Fibroblast of lung (primary cell): ENCODE results near the gene SPOCK1. TPM values are rescaled to one million over a fixed set of nuclear protein-coding genes. Genes with fewer than 3 reads are reported as not detected.

ENCODE experiments used
- DNase-seq, 2 donors: peaks; one replicate each; pipeline versions ENCODE4 v3.0.0 to v3.0.0-alpha.2; 2010; ENCODE audit warnings: low read depth in 2 of 2
- H2AFZ ChIP-seq: 2 replicates; pipeline ENCODE4 v1.5.1; 2012; ENCODE audit warnings: low read length, control low read depth, inconsistent platforms
- H3K27ac ChIP-seq: 2 replicates; pipeline ENCODE4 v1.5.1; 2011; ENCODE audit warnings: low read length, control low read depth; ENCODE audit not compliant: insufficient read depth
- H3K27me3 ChIP-seq: 2 replicates; pipeline ENCODE4 v1.5.1; 2011; ENCODE audit warnings: mild to moderate bottlenecking, low read length; ENCODE audit not compliant: control insufficient read depth, insufficient read depth
- H3K36me3 ChIP-seq: 2 replicates; pipeline ENCODE4 v1.5.1; 2011; ENCODE audit warnings: low read length; ENCODE audit not compliant: control insufficient read depth, insufficient read depth
- H3K4me1 ChIP-seq: 2 replicates; pipeline ENCODE4 v1.5.1; 2011; ENCODE audit warnings: low read length; ENCODE audit not compliant: control insufficient read depth, insufficient read depth; ENCODE audit errors: extremely low read depth
- H3K4me2 ChIP-seq: 2 replicates; pipeline ENCODE4 v1.5.1; 2011; ENCODE audit warnings: low read length, control low read depth; ENCODE audit not compliant: insufficient read depth; ENCODE audit errors: extremely low read depth
- H3K4me3 ChIP-seq, 4 experiments: fragments of 200-600 bp in 1 of 4; sonication (generic) in 1 of 4; replicated peaks in 1 of 4; 2 replicates each; pipeline ENCODE4 v1.5.1; 2011 to 2016; ENCODE audit warnings: low read length in 4 of 4, low read depth in 3 of 4, mild to moderate bottlenecking in 3 of 4, control low read depth in 2 of 4, inconsistent platforms in 1 of 4, mixed read lengths in 1 of 4; ENCODE audit not compliant: insufficient read depth in 1 of 4; ENCODE audit errors: control extremely low read depth in 1 of 4
- H3K79me2 ChIP-seq: 2 replicates; pipeline ENCODE4 v1.5.1; 2012; ENCODE audit warnings: mild to moderate bottlenecking, low read length, inconsistent platforms; ENCODE audit not compliant: control insufficient read depth, insufficient read depth
- H3K9ac ChIP-seq: 2 replicates; pipeline ENCODE4 v1.5.1; 2011; ENCODE audit warnings: mild to moderate bottlenecking, low read length, control low read depth; ENCODE audit not compliant: insufficient read depth
- H3K9me3 ChIP-seq: 2 replicates; pipeline ENCODE4 v1.5.1; 2012; ENCODE audit warnings: low read depth, low read length; ENCODE audit not compliant: control insufficient read depth, insufficient read depth
- H4K20me1 ChIP-seq: 2 replicates; pipeline ENCODE4 v1.5.1; 2011; ENCODE audit warnings: low read length; ENCODE audit not compliant: control insufficient read depth, insufficient read depth; ENCODE audit errors: extremely low read depth
- CTCF ChIP-seq, 2 donors: IDR thresholded peaks in 1 of 2; conservative IDR thresholded peaks in 1 of 2; 1 replicate in 1 of 2; 2 replicates in 1 of 2; pipeline ENCODE4 v1.5.1; 2011 to 2012; ENCODE audit warnings: low read length in 2 of 2, control low read depth in 1 of 2, inconsistent platforms in 1 of 2, low read depth in 1 of 2, mild to moderate bottlenecking in 1 of 2
- EZH2 ChIP-seq: IDR thresholded peaks from 2 replicates; pipeline ENCODE4 v1.5.1; 2012; ENCODE audit warnings: low read length, control low read depth, mild to moderate bottlenecking; ENCODE audit errors: missing control alignments
- polyA plus RNA-seq, 2 donors: library from polyadenylated mRNA; depleted of rRNA in 1 of 2; stranded (reverse) in 1 of 2; unstranded in 1 of 2; fragments of >200 nt; gene quantifications; 2 replicates each; pipeline ENCODE4 v1.2.1, GENCODE V29; 2011 to 2012; ENCODE audit warnings: missing spikeins in 1 of 2
- total RNA-seq: library from RNA; depleted of rRNA; stranded (reverse); fragments of >200 nt; gene quantifications from 2 replicates; pipeline ENCODE4 v1.2.1, GENCODE V29; 2014

Gene SPOCK1
- total and polyA plus RNA-seq, 2 donors (not counting 1 experiment from before 2014, with no cell fraction given), result 11.1 to 34.9 TPM

GRCh38 chr5:137051161-137051560 lies 448.0 kb downstream of the SPOCK1 start:
- no peak overlapping the region for H2AFZ ChIP-seq
- H3K27me3 ChIP-seq, result no peaks in the 10 kb centered on the region
- no peaks in the 10 kb centered on the region for H3K36me3 ChIP-seq
- H3K4me3 ChIP-seq, result no peak overlapping the region
- H3K9ac ChIP-seq, result no peak overlapping the region
- no peaks in the 10 kb centered on the region for H3K4me1 ChIP-seq
- no peaks in the 10 kb centered on the region for H3K9me3 ChIP-seq
- H3K27ac ChIP-seq, result no peak overlapping the region
- H3K4me2 ChIP-seq, result no peak overlapping the region
- no peaks in the 10 kb centered on the region for H3K79me2 ChIP-seq
- no peaks in the 10 kb centered on the region for H4K20me1 ChIP-seq
- TF ChIP-seq EZH2, result no peak
- no peak for TF ChIP-seq CTCF (conservative IDR thresholded peaks at IDR 0.05 in 1 of 2, IDR thresholded peaks at IDR 0.05 in 1 of 2; ENCODE audit: low read depth in 1 of 2, low read length in 2 of 2)
- DNase-seq, result no peak

DNA sequence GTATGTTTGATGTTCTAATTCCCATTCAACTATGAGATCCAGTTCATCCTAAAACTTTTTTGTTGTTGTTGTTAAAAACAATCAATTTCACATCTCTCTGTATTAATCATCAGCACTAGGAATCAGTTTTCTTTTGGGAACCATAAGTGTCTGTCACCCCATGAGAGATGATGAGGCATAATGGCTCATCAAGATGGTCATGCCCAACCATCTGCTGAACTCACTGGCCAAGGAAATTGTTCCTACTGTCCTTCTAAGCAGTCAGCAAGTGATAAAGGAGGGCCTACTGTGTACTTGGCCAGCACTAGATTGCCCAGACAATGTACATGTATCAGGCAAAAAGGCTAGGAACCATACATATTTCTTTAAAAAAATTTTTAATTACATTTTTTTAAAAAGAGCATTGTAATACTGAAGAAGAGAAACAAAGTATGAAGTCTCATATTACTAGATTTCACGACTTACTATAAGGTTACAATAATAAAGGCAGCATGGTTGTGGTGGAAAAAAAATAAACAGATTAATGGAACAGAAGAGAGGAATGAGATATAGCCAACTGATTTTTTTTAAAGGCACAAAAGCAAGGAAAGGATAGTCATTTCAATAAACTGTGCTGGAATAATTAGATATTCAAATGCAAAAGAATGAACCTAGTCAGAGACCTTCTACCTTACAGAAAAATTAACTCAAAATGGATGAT lies 458.3 kb downstream of the SPOCK1 start:
- no peaks in the 10 kb centered on the region for H3K79me2 ChIP-seq
- peak in 1 of 2 donors; percentile 55 for DNase-seq
- H2AFZ ChIP-seq, result no peak overlapping the region
- H4K20me1 ChIP-seq, result no peaks in the 10 kb centered on the region
- H3K4me3 ChIP-seq, result no peak overlapping the region
- TF ChIP-seq CTCF (conservative IDR thresholded peaks at IDR 0.05 in 1 of 2, IDR thresholded peaks at IDR 0.05 in 1 of 2; ENCODE audit: low read depth in 1 of 2, low read length in 2 of 2) (no peak), EZH2 (no peak)
- no peak overlapping the region for H3K9ac ChIP-seq
- no peak overlapping the region for H3K4me2 ChIP-seq
- no peaks in the 10 kb centered on the region for H3K9me3 ChIP-seq
- H3K36me3 ChIP-seq, result no peaks in the 10 kb centered on the region
- no peak overlapping the region for H3K27ac ChIP-seq
- no peaks in the 10 kb centered on the region for H3K4me1 ChIP-seq
- no peaks in the 10 kb centered on the region for H3K27me3 ChIP-seq

GRCh38 chr5:137040024-137040423 lies 459.1 kb downstream of the SPOCK1 start:
- DNase-seq, result no peak
- Histone ChIP-seq H3K4me1 (no peaks in the 10 kb centered on the region), H3K4me2 (no peak overlapping the region), H3K4me3 (no peak overlapping the region), H3K79me2 (no peaks in the 10 kb centered on the region), H3K9me3 (no peaks in the 10 kb centered on the region), H3K9ac (no peak overlapping the region), H3K27ac (no peak overlapping the region), H3K36me3 (no peaks in the 10 kb centered on the region), H3K27me3 (no peaks in the 10 kb centered on the region), H2AFZ (no peak overlapping the region), H4K20me1 (no peaks in the 10 kb centered on the region)
- TF ChIP-seq EZH2 (no peak), CTCF (conservative IDR thresholded peaks at IDR 0.05 in 1 of 2, IDR thresholded peaks at IDR 0.05 in 1 of 2; ENCODE audit: low read depth in 1 of 2, low read length in 2 of 2) (no peak)
